Activated naive CD8-positive, alpha-beta T cell (primary cell): Measurements from ENCODE around the gene LRRFIP2.
A peak's percentile ranks its signal among the peaks of the same experiment; 100 is the strongest.
"Not testable (repeated sequence)": the region's sequence is repeated elsewhere in the genome, so short reads cannot be mapped to it uniquely, and the experiment has no call there.

ENCODE experiments used
- H3K27ac Mint-ChIP-seq: one replicate; pipeline ENCODE4 v1.8.0; 2021; ENCODE audit warnings: mixed read lengths
- H3K27me3 Mint-ChIP-seq: one replicate; pipeline ENCODE4 v1.8.0; 2021; ENCODE audit warnings: mixed read lengths
- H3K36me3 Mint-ChIP-seq: one replicate; pipeline ENCODE4 v1.8.0; 2021; ENCODE audit warnings: mixed read lengths
- H3K4me1 Mint-ChIP-seq: one replicate; pipeline ENCODE4 v1.8.0; 2021; ENCODE audit warnings: low read depth, mixed read lengths
- H3K4me3 Mint-ChIP-seq: one replicate; pipeline ENCODE4 v1.8.0; 2021; ENCODE audit warnings: mild to moderate bottlenecking, mixed read lengths
- H3K9me3 Mint-ChIP-seq: one replicate; pipeline ENCODE4 v1.8.0; 2021; ENCODE audit warnings: low read depth, mixed read lengths

Gene LRRFIP2

DNA sequence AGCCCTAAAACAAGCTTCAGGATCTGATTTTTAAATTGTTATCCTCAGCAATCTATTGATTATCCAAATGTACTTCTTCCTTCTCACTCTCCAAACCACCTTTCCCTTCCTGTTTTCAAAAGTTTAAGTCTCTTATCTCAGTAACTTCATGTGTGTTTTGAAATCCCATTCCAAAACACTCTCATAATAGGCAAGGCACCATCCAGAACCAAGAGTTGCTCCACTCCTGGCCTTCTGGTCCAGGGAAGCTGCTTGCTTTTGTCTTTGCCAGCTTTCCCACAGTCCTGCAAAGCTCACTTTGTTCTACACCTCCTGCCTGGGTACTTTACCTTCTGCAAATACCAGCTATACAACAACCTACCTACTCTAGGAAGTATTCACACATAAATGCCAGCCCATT lies 117.6 kb downstream of the LRRFIP2 start:
- H3K4me1 Mint-ChIP-seq: peaks cover 19% of the 10 kb centered on the region
- H3K4me3 Mint-ChIP-seq: no peak overlapping the region
- H3K27ac Mint-ChIP-seq: peak overlapping the region; percentile 65
- peaks cover 16% of the 10 kb centered on the region for H3K36me3 Mint-ChIP-seq
- no peaks in the 10 kb centered on the region for H3K9me3 Mint-ChIP-seq
- H3K27me3 Mint-ChIP-seq: no peaks in the 10 kb centered on the region

DNA sequence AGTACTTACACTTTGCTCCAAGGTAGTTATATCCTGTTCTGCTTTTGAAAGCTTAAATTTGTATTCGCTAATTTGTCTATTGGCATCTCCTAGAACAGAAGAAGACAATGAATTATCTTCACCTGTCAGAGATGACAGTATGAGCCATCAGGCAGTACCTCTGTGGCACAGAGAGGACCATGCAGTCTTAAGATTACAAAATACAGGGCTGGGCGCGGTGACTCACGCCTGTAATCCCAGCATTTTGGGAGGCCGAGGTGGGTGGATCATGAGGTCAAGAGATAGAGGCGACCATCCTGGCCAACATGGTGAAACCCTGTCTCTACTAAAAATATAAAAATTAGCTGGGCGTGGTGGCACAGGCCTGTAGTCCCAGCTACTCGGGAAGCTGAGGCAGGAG lies 119.3 kb downstream of the LRRFIP2 start:
- Mint-ChIP-seq H3K4me1 (peaks cover 19% of the 10 kb centered on the region), H3K27ac (peak overlapping the region; percentile 97), H3K36me3 (peaks cover 19% of the 10 kb centered on the region)
- not testable (repeated sequence) for H3K27me3 Mint-ChIP-seq, H3K9me3 Mint-ChIP-seq, H3K4me3 Mint-ChIP-seq

DNA sequence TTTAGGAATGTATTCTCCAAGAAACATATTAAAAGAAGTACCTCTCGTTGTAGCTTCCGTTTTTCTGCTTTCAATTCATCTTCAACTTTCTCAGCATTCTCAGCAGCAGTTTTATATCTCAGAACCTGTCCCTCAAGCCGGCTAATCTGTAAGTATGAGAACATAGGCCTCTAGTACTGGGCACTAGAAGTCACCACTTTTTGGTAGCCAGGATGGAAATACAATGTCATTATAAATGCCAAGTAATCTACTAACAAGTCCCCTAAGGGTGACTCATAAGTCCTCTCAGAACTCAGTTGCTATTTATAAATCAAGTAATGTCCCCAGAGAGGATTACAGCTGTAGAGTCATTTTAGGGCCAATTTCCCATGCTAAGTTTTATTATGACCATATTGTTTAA lies 120.0 kb downstream of the LRRFIP2 start:
- H3K9me3 Mint-ChIP-seq: no peaks in the 10 kb centered on the region
- peaks cover 17% of the 10 kb centered on the region for H3K36me3 Mint-ChIP-seq
- H3K4me3 Mint-ChIP-seq: peak overlapping the region; percentile 69
- peaks cover 19% of the 10 kb centered on the region for H3K4me1 Mint-ChIP-seq
- H3K27ac Mint-ChIP-seq: peak overlapping the region; percentile 97
- H3K27me3 Mint-ChIP-seq: no peaks in the 10 kb centered on the region

DNA sequence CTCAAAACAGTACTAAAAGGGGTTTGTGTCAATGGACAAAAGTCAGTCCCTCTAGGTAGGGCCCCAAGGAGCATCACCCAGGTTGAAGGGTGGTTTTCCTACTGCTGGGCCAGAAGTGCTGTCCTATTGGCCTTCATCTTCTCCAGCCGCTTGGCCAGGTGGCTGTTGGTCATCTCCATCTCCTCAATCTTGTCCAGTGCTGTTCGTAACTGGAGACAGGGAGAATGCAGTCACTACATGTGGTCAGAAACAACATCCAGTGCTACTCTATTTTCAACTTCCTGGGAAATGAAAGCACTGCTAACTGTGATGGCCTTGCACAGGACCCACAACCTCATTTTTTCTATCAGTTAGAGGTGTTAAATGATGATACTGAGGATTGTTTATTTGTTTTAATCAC lies 120.6 kb downstream of the LRRFIP2 start:
- Mint-ChIP-seq H3K36me3 (peaks cover 21% of the 10 kb centered on the region), H3K9me3 (no peaks in the 10 kb centered on the region), H3K27ac (peak overlapping the region; percentile 97)

DNA sequence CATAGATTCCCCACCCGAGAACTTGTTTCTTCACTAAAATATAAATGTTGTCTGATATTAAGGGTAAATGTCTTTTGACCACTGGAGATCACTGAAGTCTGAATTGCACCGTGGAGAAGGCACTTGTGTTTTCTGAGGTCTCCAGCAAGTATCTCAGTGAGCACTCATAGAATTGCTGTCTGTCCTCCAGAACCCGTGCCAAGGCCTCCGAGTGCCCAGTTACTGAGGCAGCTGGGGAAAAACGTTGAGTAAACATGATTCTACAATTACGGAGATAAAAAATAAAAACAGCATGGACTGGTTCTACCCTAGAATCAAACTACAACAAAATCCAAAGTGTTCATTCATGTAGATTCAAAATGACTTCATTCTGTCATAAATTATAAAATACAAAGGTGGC lies 121.0 kb downstream of the LRRFIP2 start:
- H3K36me3 Mint-ChIP-seq: peaks cover 21% of the 10 kb centered on the region

More for the DNA sequence above, 120.6 kb downstream of the LRRFIP2 start:
- H3K4me3 Mint-ChIP-seq: no peak overlapping the region
- peaks cover 19% of the 10 kb centered on the region for H3K4me1 Mint-ChIP-seq
- no peaks in the 10 kb centered on the region for H3K27me3 Mint-ChIP-seq

DNA sequence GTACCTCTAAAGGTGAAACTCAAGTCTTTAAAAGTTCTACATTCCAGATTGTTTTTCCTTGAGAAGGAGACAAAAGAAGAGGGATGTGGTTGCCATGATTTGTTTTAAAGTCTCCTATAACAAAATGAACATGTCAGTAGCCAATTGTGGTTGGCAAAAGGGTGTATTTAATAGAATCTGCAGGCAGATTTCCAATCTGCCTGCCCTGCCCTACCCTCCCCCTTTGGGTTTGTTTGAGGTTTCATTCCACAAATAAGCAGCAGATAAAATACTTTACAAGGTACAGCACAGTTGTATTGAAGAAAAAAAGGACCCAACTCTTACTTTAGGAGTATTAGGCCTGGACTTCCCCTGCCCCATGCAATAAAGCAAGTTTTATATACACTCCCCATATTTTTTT lies 121.5 kb downstream of the LRRFIP2 start:
- Mint-ChIP-seq H3K27ac (peak overlapping the region; percentile 76), H3K4me3 (no peak overlapping the region), H3K36me3 (peaks cover 24% of the 10 kb centered on the region)

More for the DNA sequence above, 121.0 kb downstream of the LRRFIP2 start:
- no peaks in the 10 kb centered on the region for H3K27me3 Mint-ChIP-seq
- peak overlapping the region; percentile 97 for H3K27ac Mint-ChIP-seq
- H3K4me1 Mint-ChIP-seq: peaks cover 19% of the 10 kb centered on the region
- no peaks in the 10 kb centered on the region for H3K9me3 Mint-ChIP-seq
- no peak overlapping the region for H3K4me3 Mint-ChIP-seq

DNA sequence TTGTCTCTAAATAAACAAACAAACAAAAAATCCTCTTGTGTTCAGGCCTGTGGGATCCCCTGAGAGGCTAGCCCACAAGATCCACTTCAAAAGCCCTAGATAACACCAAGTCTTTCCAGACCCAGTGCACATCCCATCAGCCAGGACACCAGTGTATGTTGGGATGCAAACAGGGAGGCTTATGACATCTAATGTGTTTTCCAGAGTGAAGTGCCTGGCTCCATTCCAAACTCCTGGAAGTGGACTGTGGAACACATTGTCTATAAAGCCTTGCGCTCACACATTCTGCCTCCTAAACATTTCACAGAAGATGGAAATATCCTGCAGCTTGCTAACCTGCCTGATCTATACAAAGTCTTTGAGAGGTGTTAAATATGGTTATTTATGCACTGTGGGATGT lies 124.1 kb downstream of the LRRFIP2 start:
- H3K4me3 Mint-ChIP-seq: no peak overlapping the region
- H3K27ac Mint-ChIP-seq: peak overlapping the region; percentile 41
- H3K27me3 Mint-ChIP-seq: no peaks in the 10 kb centered on the region
- H3K36me3 Mint-ChIP-seq: peaks cover 21% of the 10 kb centered on the region
- peaks cover 13% of the 10 kb centered on the region for H3K4me1 Mint-ChIP-seq
- H3K9me3 Mint-ChIP-seq: no peaks in the 10 kb centered on the region

More for the DNA sequence above, 121.5 kb downstream of the LRRFIP2 start:
- no peaks in the 10 kb centered on the region for H3K9me3 Mint-ChIP-seq
- no peaks in the 10 kb centered on the region for H3K27me3 Mint-ChIP-seq
- peaks cover 19% of the 10 kb centered on the region for H3K4me1 Mint-ChIP-seq

DNA sequence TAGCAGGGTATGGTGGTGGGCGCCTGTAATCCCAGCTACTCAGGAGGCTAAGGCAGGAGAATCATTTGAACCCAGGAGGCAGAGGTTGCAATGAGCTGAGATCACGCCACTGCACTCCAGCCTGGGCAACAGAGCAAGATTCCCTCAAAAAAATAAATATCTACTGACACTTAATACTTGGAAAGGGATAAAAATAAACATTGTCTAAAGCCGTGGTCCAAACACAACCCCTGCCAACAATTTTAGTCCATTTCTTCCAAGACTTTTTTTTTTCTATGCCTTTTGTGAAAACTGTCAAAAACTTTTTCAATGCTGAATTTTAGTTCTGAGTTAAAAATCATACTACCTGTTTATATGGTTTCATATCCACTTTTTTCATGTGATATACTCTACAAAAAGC lies 131.7 kb downstream of the LRRFIP2 start:
- not testable (repeated sequence) for H3K27me3 Mint-ChIP-seq, H3K4me3 Mint-ChIP-seq, H3K4me1 Mint-ChIP-seq

DNA sequence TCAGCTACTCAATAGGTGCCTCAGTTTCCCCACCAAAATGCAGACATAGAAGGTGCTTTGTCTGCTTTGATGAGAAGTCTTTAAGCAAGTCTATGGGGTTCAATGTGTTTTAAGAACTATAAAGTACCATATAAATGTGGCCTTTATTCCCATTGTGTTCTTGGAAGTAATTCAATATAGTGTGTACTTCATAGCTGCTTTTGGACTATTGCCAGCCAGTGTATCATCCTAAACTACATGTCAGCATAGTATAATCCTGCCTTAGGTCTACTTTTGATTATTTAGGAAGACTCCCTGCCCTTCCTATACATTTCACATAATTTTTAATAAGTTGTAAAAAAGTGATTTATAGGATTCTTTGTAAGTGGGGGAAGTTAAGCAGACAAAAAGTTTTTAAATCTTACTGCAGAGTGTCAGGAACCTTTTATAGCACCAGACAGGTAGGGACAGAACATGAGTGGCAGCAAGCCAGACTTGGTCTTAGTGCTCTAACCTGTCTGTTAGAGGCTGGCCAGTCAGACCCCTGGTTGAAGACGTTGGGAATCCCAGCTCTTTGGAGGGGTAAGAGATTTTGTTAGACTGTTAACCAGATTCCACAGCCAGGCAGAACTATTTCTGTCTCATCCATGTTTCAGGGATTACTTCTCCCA lies 132.7 kb downstream of the LRRFIP2 start:
- Mint-ChIP-seq H3K36me3 (peaks cover 15% of the 10 kb centered on the region), H3K9me3 (no peaks in the 10 kb centered on the region), H3K4me3 (no peak overlapping the region), H3K27ac (no peak overlapping the region), H3K27me3 (no peaks in the 10 kb centered on the region), H3K4me1 (peaks cover 2% of the 10 kb centered on the region)

More for the DNA sequence above, 131.7 kb downstream of the LRRFIP2 start:
- H3K27ac Mint-ChIP-seq: peak overlapping the region; percentile 10
- not testable (repeated sequence) for H3K9me3 Mint-ChIP-seq
- H3K36me3 Mint-ChIP-seq: peaks cover 12% of the 10 kb centered on the region

DNA sequence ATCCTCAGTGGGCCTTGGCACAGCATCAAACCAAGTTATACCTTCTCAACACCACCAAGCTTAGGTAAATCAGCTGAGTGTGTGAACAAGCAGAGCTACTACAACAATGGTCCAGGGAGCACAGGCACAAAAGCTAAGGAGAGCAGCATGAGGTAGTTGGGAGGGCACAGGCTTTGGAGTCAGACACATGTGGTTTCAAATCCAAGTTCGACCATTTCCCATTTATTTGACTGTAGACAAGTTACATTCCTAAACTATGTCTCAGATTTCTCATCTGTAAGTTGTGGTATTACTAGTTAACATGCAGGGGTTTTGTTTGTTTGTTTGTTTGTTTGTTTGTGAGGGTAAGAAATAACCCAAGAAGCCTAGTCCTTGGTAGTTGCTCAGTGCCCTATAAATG lies 134.2 kb downstream of the LRRFIP2 start:
- Mint-ChIP-seq H3K9me3 (no peaks in the 10 kb centered on the region), H3K27me3 (no peaks in the 10 kb centered on the region), H3K27ac (no peak overlapping the region), H3K36me3 (peaks cover 25% of the 10 kb centered on the region), H3K4me3 (no peak overlapping the region), H3K4me1 (peaks cover 2% of the 10 kb centered on the region)

DNA sequence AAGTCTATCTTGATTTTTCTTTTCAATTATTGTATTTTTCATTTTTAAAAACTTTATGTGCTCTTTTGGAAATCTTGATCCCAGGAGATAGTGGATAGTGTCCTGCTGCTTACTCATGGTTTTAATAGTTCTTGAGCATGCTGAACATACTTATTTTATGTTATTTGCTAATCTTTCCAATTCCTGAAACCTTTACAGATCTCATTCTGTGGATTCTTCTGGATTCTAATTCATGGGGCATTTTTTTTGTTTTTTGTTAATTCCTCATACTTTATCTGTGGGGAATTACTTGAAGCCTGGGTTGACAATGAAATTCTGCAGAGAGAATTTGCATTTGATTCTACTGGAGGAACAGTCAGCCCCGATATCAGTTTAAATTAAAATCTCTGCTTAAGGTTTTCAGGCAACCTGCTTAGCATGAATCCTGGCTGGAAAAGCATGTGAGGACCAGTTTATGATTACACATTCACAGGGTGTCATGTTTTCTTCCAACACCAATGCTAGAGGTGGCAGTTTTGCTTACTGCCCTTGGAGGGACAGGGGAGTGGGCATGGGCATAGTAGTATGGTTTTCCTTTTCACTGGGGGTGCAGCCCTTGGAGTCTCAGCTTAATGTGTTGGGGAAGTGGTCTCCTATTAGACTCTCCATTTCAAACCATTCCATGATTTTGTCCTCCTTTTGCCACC lies 135.1 kb downstream of the LRRFIP2 start:
- no peak overlapping the region for H3K27ac Mint-ChIP-seq
- H3K27me3 Mint-ChIP-seq: no peaks in the 10 kb centered on the region
- no peaks in the 10 kb centered on the region for H3K9me3 Mint-ChIP-seq
- no peaks in the 10 kb centered on the region for H3K4me1 Mint-ChIP-seq
- H3K4me3 Mint-ChIP-seq: no peak overlapping the region
- peaks cover 28% of the 10 kb centered on the region for H3K36me3 Mint-ChIP-seq

DNA sequence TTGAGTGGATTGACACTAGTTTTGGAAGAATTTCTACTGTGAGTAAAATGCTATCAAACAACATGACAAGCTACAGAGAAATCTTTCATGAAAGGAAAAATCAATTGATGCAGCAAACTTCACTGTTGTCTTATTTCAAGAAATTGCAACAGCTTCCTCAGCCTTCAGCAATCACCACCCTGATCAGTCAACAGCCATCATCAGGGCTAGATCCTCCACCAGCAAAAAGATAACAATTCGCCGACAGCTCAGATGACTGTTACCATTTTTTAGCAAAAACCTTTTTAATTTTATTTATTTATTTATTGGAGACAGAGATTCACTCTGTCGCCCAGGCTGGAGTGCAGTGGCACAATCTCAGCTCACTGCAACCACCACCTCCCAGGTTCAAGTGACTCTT lies 137.0 kb downstream of the LRRFIP2 start:
- H3K36me3 Mint-ChIP-seq: peaks cover 38% of the 10 kb centered on the region
- no peaks in the 10 kb centered on the region for H3K9me3 Mint-ChIP-seq
- no peak overlapping the region for H3K27ac Mint-ChIP-seq
- H3K27me3 Mint-ChIP-seq: no peaks in the 10 kb centered on the region
- no peaks in the 10 kb centered on the region for H3K4me1 Mint-ChIP-seq
- no peak overlapping the region for H3K4me3 Mint-ChIP-seq

DNA sequence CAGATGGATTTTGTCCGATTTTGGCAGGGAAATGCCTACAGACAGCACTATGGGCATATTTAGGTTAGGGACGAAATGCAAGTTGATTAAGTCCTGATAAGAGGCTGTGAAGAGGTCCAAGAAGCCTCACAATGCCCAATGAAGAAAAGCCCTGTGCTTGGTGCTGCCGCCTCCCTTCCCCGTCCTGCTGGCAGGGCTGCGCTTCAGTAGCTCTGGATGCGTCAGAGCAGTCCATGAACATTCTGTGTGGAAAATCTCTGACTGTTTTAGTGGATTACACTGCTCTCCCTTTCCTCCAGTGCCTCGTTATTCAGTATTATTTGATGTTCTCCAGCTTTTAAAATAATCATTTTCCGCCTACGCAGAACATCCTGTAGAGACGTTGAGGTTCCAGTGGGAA lies 141.4 kb downstream of the LRRFIP2 start:
- H3K27me3 Mint-ChIP-seq: no peaks in the 10 kb centered on the region
- H3K4me3 Mint-ChIP-seq: no peak overlapping the region
- H3K9me3 Mint-ChIP-seq: no peaks in the 10 kb centered on the region
- peaks cover 36% of the 10 kb centered on the region for H3K36me3 Mint-ChIP-seq
- H3K27ac Mint-ChIP-seq: no peak overlapping the region
- no peaks in the 10 kb centered on the region for H3K4me1 Mint-ChIP-seq

DNA sequence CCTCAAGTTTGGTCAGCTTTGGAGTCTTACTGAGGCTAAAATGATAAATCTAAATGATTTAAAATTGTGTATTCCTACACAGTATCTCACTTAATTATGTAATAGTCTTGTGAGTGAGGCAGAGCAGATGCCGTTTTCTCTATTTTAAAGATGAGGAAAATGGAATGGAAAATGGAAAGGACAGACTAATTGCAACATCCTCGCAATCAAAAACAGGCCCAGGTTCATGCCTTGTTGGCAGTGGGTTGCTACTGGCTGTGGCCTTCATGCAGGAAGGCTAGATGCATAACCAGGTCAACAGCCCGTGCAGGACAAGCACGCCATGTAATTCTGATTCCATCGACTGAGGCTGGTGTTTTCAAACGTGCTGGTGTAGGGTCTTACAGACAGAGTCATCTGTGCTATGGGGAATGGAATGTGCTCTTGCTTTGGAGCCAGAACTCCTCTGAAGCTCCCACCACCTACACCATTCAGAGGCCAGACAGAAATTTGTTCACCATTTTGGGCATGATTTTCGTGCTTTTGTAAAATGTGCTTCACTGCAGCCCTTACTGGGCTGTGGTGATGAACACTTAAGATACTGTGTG lies 143.2 kb downstream of the LRRFIP2 start:
- Mint-ChIP-seq H3K4me1 (no peaks in the 10 kb centered on the region), H3K9me3 (no peaks in the 10 kb centered on the region), H3K27ac (no peak overlapping the region), H3K27me3 (no peaks in the 10 kb centered on the region), H3K4me3 (no peak overlapping the region), H3K36me3 (peaks cover 30% of the 10 kb centered on the region)

DNA sequence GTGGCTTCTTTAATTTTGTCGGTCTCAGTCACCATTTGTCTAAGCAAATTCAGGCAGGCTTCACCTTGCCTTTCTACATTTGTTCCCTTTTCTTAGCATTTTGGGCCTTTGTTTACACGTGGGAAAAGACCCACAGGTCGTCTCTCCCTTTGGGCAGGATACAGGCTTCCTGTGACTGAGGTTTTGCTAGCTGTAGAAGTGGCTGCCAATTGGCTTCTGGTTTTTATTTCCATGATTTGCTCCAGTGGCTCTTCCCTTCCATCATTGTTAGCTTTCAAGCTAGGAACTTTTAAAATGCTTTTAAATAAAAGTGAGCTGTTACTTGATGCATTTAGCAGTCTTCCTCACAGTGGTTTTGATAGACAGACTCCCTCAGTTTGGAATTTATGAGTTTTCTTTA lies 143.8 kb downstream of the LRRFIP2 start:
- H3K36me3 Mint-ChIP-seq: peaks cover 28% of the 10 kb centered on the region
- no peaks in the 10 kb centered on the region for H3K27me3 Mint-ChIP-seq
- H3K27ac Mint-ChIP-seq: no peak overlapping the region
- no peaks in the 10 kb centered on the region for H3K9me3 Mint-ChIP-seq
- H3K4me1 Mint-ChIP-seq: no peaks in the 10 kb centered on the region
- no peak overlapping the region for H3K4me3 Mint-ChIP-seq
